HepG2 (cell line): Measurements from ENCODE around the gene MAB21L4. TPM values are rescaled to one million over a fixed set of nuclear protein-coding genes. Genes with fewer than 3 reads are reported as not detected.

ENCODE experiments used
- CAMTA2 ChIP-seq: sonication (generic); formaldehyde crosslinking; IDR thresholded peaks from 2 replicates; pipeline ENCODE4 v1.4.0; 2020; ENCODE audit warnings: mild to moderate bottlenecking, missing genetic modification reagents, borderline replicate concordance
- DNMT3B ChIP-seq: conservative IDR thresholded peaks from 2 replicates; pipeline ENCODE4 v1.6.1; 2016; ENCODE audit warnings: missing biosample characterization, control low read depth
- MAF1 ChIP-seq: sonication (generic); formaldehyde crosslinking; IDR thresholded peaks from 2 replicates; pipeline ENCODE4 v1.5.0; 2020; ENCODE audit warnings: missing genetic modification reagents, borderline replicate concordance
- MED13 ChIP-seq: sonication (generic); formaldehyde crosslinking; IDR thresholded peaks from 2 replicates; pipeline ENCODE4 v1.5.0; 2020; ENCODE audit warnings: missing genetic modification reagents
- PITX1 ChIP-seq: sonication (generic); formaldehyde crosslinking; IDR thresholded peaks from 2 replicates; pipeline ENCODE4 v1.5.1; 2020; ENCODE audit warnings: mild to moderate bottlenecking, missing genetic modification reagents
- SOX6 ChIP-seq, 2 experiments: fragments of 450-650 bp in 1 of 2; sonication (generic) in 1 of 2; formaldehyde crosslinking in 1 of 2; IDR thresholded peaks; 2 replicates each; pipeline versions ENCODE4 v1.4.0 to v1.6.1; 2017 to 2020; ENCODE audit warnings: antibody characterized with exemption in 1 of 2, mild to moderate bottlenecking in 1 of 2, missing genetic modification reagents in 1 of 2
- TFE3 ChIP-seq: IDR thresholded peaks from 2 replicates; pipeline ENCODE4 v1.6.1; 2016
- ZFP90 ChIP-seq: sonication (generic); formaldehyde crosslinking; IDR thresholded peaks from 2 replicates; pipeline ENCODE4 v1.8.0; 2022; ENCODE audit warnings: missing genetic modification reagents, mild to moderate bottlenecking, inconsistent platforms, borderline replicate concordance
- ZNF232 ChIP-seq: sonication (generic); formaldehyde crosslinking; IDR thresholded peaks from 2 replicates; pipeline ENCODE4 v1.4.0; 2020; ENCODE audit warnings: missing genetic modification reagents, borderline replicate concordance
- ZNF329 ChIP-seq: sonication (generic); formaldehyde crosslinking; IDR thresholded peaks from 2 replicates; pipeline ENCODE4 v1.9.0; 2021; ENCODE audit warnings: low read depth, mild to moderate bottlenecking, missing genetic modification reagents
- ZNF333 ChIP-seq: sonication (generic); formaldehyde crosslinking; IDR thresholded peaks from 2 replicates; pipeline ENCODE4 v1.4.0; 2020; ENCODE audit warnings: mild to moderate bottlenecking, missing genetic modification reagents, borderline replicate concordance
- ZNF784 ChIP-seq: sonication (generic); formaldehyde crosslinking; IDR thresholded peaks from 2 replicates; pipeline ENCODE4 v1.5.1; 2020; ENCODE audit warnings: missing genetic modification reagents, mild to moderate bottlenecking, borderline replicate concordance
- polyA plus RNA-seq, 8 experiments: library from polyadenylated mRNA; depleted of rRNA in 3 of 8; stranded (reverse) in 7 of 8; unstranded in 1 of 8; fragments of >200 nt; fragmentation: Illumina TruSeq in 4 of 8; extraction: Trizol in 4 of 8; gene quantifications; 2 replicates each; pipeline versions ENCODE4 v1.2.1 to v1.2.3, GENCODE V29; 2011 to 2016; ENCODE audit warnings: low read depth in 4 of 8, missing spikeins in 1 of 8, mixed read lengths in 1 of 8; ENCODE audit not compliant: insufficient read depth in 1 of 8
- total RNA-seq, 5 experiments: library from RNA; depleted of rRNA; stranded (reverse); fragments of >200 nt; fragmentation: Illumina TruSeq; extraction: Trizol; gene quantifications; 2 replicates each; pipeline ENCODE4 v1.2.3, GENCODE V29; 2016; ENCODE audit warnings: low read depth in 1 of 5
- TF ChIP-seq, protein P1 (sequence below): sonication (generic); formaldehyde crosslinking; IDR thresholded peaks from 2 replicates; pipeline ENCODE4 v1.8.1; 2022; ENCODE audit warnings: low read depth, mild to moderate bottlenecking, missing genetic modification reagents
- TF ChIP-seq, protein P2 (sequence below): sonication (generic); formaldehyde crosslinking; IDR thresholded peaks from 2 replicates; pipeline ENCODE4 v1.4.0; 2020; ENCODE audit warnings: missing genetic modification reagents
- TF ChIP-seq, protein P3 (sequence below): sonication (generic); formaldehyde crosslinking; conservative IDR thresholded peaks from 2 replicates; pipeline ENCODE4 v1.4.0; 2020; ENCODE audit warnings: missing genetic modification reagents

The MAB21L4 gene
- total and polyA plus RNA-seq, 2 of the 13 experiments (the other 11 are each of a cell fraction or from before 2014, with no cell fraction given) = 3.0 to 14.0 TPM

GRCh38 chr2:240875228-240876034 is 20.5 kb downstream of the MAB21L4 start (continued):
- TF ChIP-seq, protein P1, sequence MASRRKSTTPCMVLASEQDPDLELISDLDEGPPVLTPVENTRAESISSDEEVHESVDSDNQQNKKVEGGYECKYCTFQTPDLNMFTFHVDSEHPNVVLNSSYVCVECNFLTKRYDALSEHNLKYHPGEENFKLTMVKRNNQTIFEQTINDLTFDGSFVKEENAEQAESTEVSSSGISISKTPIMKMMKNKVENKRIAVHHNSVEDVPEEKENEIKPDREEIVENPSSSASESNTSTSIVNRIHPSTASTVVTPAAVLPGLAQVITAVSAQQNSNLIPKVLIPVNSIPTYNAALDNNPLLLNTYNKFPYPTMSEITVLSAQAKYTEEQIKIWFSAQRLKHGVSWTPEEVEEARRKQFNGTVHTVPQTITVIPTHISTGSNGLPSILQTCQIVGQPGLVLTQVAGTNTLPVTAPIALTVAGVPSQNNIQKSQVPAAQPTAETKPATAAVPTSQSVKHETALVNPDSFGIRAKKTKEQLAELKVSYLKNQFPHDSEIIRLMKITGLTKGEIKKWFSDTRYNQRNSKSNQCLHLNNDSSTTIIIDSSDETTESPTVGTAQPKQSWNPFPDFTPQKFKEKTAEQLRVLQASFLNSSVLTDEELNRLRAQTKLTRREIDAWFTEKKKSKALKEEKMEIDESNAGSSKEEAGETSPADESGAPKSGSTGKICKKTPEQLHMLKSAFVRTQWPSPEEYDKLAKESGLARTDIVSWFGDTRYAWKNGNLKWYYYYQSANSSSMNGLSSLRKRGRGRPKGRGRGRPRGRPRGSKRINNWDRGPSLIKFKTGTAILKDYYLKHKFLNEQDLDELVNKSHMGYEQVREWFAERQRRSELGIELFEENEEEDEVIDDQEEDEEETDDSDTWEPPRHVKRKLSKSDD (CRISPR knock-in tag) = no peak
- TF ChIP-seq, protein P2, sequence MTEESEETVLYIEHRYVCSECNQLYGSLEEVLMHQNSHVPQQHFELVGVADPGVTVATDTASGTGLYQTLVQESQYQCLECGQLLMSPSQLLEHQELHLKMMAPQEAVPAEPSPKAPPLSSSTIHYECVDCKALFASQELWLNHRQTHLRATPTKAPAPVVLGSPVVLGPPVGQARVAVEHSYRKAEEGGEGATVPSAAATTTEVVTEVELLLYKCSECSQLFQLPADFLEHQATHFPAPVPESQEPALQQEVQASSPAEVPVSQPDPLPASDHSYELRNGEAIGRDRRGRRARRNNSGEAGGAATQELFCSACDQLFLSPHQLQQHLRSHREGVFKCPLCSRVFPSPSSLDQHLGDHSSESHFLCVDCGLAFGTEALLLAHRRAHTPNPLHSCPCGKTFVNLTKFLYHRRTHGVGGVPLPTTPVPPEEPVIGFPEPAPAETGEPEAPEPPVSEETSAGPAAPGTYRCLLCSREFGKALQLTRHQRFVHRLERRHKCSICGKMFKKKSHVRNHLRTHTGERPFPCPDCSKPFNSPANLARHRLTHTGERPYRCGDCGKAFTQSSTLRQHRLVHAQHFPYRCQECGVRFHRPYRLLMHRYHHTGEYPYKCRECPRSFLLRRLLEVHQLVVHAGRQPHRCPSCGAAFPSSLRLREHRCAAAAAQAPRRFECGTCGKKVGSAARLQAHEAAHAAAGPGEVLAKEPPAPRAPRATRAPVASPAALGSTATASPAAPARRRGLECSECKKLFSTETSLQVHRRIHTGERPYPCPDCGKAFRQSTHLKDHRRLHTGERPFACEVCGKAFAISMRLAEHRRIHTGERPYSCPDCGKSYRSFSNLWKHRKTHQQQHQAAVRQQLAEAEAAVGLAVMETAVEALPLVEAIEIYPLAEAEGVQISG (CRISPR knock-in tag) = 0 out of 2 replicates have a peak, but pooled peaks have one; percentile 14
- TF ChIP-seq TFE3 (CRISPR knock-in tag) = no peak
- TF ChIP-seq PITX1 (CRISPR knock-in tag) = no peak
- no peak for TF ChIP-seq SOX6 (IDR thresholded peaks at IDR 0.05)
- no peak for TF ChIP-seq SOX6 (CRISPR knock-in tag; IDR thresholded peaks at IDR 0.05)
- TF ChIP-seq DNMT3B = no peak
- TF ChIP-seq, protein P3, sequence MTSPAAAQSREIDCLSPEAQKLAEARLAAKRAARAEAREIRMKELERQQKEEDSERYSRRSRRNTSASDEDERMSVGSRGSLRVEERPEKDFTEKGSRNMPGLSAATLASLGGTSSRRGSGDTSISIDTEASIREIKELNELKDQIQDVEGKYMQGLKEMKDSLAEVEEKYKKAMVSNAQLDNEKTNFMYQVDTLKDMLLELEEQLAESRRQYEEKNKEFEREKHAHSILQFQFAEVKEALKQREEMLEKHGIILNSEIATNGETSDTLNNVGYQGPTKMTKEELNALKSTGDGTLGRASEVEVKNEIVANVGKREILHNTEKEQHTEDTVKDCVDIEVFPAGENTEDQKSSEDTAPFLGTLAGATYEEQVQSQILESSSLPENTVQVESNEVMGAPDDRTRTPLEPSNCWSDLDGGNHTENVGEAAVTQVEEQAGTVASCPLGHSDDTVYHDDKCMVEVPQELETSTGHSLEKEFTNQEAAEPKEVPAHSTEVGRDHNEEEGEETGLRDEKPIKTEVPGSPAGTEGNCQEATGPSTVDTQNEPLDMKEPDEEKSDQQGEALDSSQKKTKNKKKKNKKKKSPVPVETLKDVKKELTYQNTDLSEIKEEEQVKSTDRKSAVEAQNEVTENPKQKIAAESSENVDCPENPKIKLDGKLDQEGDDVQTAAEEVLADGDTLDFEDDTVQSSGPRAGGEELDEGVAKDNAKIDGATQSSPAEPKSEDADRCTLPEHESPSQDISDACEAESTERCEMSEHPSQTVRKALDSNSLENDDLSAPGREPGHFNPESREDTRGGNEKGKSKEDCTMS (CRISPR knock-in tag) = no peak
- no peak for TF ChIP-seq ZNF329 (CRISPR knock-in tag)
- peak; percentile 15; the same call in 1 of the 2 replicates for TF ChIP-seq CAMTA2 (CRISPR knock-in tag)
- no peak for TF ChIP-seq ZNF784 (CRISPR knock-in tag)
- TF ChIP-seq ZNF232 = peak; percentile 48; the same call in 1 of the 2 replicates
- no peak for TF ChIP-seq ZNF333 (CRISPR knock-in tag)
- TF ChIP-seq ZFP90 = 0 out of 2 replicates have a peak, but pooled peaks have one; percentile 36
- 0 out of 2 replicates have a peak, but pooled peaks have one; percentile 1 for TF ChIP-seq MAF1
- 0 out of 2 replicates have a peak, but pooled peaks have one; percentile 21 for TF ChIP-seq MED13 (CRISPR knock-in tag)
